KMS-11 (cell line): ENCODE results near the gene CACNB2.

Experiments used
- H2AFZ ChIP-seq: fragments of 200-600 bp; sonication (generic); 2 replicates; pipeline ENCODE4 v1.6.1; 2016; ENCODE audit warnings: antibody characterized with exemption, mixed run types, low read depth
- H3K27ac ChIP-seq: fragments of 200-600 bp; sonication (generic); 2 replicates; pipeline ENCODE4 v1.6.1; 2016; ENCODE audit warnings: mild to moderate bottlenecking, mixed run types
- H3K27me3 ChIP-seq: fragments of 200-600 bp; sonication (generic); 2 replicates; pipeline ENCODE4 v1.6.1; 2017; ENCODE audit warnings: mild to moderate bottlenecking, low read depth, mixed run types, moderate library complexity; ENCODE audit not compliant: insufficient read depth
- H3K36me3 ChIP-seq: fragments of 200-600 bp; sonication (generic); 2 replicates; pipeline ENCODE4 v1.6.1; 2017; ENCODE audit warnings: mild to moderate bottlenecking, mixed run types; ENCODE audit not compliant: insufficient read depth
- H3K4me1 ChIP-seq: fragments of 200-600 bp; sonication (generic); 2 replicates; pipeline ENCODE4 v1.6.1; 2016; ENCODE audit warnings: mild to moderate bottlenecking, low read depth, mixed run types; ENCODE audit not compliant: poor library complexity, severe bottlenecking
- H3K4me2 ChIP-seq: fragments of 200-600 bp; sonication (generic); 2 replicates; pipeline ENCODE4 v1.7.0; 2016; ENCODE audit warnings: mild to moderate bottlenecking, mixed run types
- H3K4me3 ChIP-seq: fragments of 200-600 bp; sonication (generic); IDR thresholded peaks from 2 replicates; pipeline ENCODE4 v1.6.1; 2017; ENCODE audit warnings: low read depth, low read length, mixed read lengths; ENCODE audit not compliant: insufficient read depth
- H3K79me2 ChIP-seq: fragments of 200-600 bp; sonication (generic); 2 replicates; pipeline ENCODE4 v1.6.1; 2016; ENCODE audit warnings: low read depth, mixed run types; ENCODE audit not compliant: insufficient read depth
- H3K9ac ChIP-seq: fragments of 200-600 bp; sonication (generic); 2 replicates; pipeline ENCODE4 v1.6.1; 2016; ENCODE audit warnings: mild to moderate bottlenecking, mixed run types
- H4K20me1 ChIP-seq: fragments of 200-600 bp; sonication (generic); 2 replicates; pipeline ENCODE4 v1.6.1; 2016; ENCODE audit warnings: mild to moderate bottlenecking, mixed run types; ENCODE audit not compliant: insufficient read depth
- TF ChIP-seq, protein P1 (sequence below): fragments of 200-600 bp; sonication (generic); conservative IDR thresholded peaks from 2 replicates; pipeline ENCODE4 v1.6.1; 2017; ENCODE audit warnings: low read depth, mild to moderate bottlenecking, antibody characterized with exemption, low read length, moderate library complexity, mixed read lengths

The CACNB2 gene

GRCh38 chr10:18402853-18403252 lies 262.6 kb downstream of the CACNB2 start:
- Histone ChIP-seq H3K27me3 (no peaks in the 10 kb centered on the region), H3K4me1 (no peaks in the 10 kb centered on the region), H2AFZ (no peak overlapping the region), H3K36me3 (no peaks in the 10 kb centered on the region), H4K20me1 (no peaks in the 10 kb centered on the region), H3K4me3 (no peak overlapping the region), H3K4me2 (no peak overlapping the region), H3K27ac (no peak overlapping the region), H3K9ac (no peak overlapping the region), H3K79me2 (no peaks in the 10 kb centered on the region)
- TF ChIP-seq, protein P1, sequence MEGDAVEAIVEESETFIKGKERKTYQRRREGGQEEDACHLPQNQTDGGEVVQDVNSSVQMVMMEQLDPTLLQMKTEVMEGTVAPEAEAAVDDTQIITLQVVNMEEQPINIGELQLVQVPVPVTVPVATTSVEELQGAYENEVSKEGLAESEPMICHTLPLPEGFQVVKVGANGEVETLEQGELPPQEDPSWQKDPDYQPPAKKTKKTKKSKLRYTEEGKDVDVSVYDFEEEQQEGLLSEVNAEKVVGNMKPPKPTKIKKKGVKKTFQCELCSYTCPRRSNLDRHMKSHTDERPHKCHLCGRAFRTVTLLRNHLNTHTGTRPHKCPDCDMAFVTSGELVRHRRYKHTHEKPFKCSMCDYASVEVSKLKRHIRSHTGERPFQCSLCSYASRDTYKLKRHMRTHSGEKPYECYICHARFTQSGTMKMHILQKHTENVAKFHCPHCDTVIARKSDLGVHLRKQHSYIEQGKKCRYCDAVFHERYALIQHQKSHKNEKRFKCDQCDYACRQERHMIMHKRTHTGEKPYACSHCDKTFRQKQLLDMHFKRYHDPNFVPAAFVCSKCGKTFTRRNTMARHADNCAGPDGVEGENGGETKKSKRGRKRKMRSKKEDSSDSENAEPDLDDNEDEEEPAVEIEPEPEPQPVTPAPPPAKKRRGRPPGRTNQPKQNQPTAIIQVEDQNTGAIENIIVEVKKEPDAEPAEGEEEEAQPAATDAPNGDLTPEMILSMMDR: no peak

DNA sequence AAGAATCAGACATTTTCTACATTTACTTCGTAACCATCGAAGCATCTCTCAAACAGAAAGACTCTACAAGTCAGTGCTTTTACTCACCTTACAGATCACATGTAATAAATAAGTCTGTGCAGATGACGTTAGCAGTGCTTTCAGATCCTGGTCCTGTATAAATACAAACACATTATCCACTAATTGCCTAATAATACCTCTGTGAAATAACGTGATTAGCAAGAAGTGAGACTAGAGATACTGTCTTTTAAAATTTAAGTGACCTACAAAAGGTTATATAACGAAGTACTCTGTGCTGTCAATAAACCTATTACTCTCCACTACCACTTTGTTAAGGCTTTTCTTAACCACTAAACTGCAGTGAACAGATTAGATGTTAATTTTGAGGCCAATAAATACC lies 264.3 kb downstream of the CACNB2 start:
- TF ChIP-seq, protein P1: no peak
- H3K79me2 ChIP-seq: no peaks in the 10 kb centered on the region
- H3K27ac ChIP-seq: no peak overlapping the region
- no peak overlapping the region for H3K4me3 ChIP-seq
- H3K4me2 ChIP-seq: no peak overlapping the region
- no peak overlapping the region for H2AFZ ChIP-seq
- H3K36me3 ChIP-seq: no peaks in the 10 kb centered on the region
- H3K27me3 ChIP-seq: no peaks in the 10 kb centered on the region
- H3K4me1 ChIP-seq: no peaks in the 10 kb centered on the region
- no peak overlapping the region for H3K9ac ChIP-seq
- H4K20me1 ChIP-seq: no peaks in the 10 kb centered on the region

- no peak overlapping the region for H2AFZ ChIP-seq
- H3K27ac ChIP-seq: no peak overlapping the region
- H4K20me1 ChIP-seq: no peaks in the 10 kb centered on the region
These were observed 265.9 kb downstream of the CACNB2 start for GRCh38 chr10:18406136-18406535.

DNA sequence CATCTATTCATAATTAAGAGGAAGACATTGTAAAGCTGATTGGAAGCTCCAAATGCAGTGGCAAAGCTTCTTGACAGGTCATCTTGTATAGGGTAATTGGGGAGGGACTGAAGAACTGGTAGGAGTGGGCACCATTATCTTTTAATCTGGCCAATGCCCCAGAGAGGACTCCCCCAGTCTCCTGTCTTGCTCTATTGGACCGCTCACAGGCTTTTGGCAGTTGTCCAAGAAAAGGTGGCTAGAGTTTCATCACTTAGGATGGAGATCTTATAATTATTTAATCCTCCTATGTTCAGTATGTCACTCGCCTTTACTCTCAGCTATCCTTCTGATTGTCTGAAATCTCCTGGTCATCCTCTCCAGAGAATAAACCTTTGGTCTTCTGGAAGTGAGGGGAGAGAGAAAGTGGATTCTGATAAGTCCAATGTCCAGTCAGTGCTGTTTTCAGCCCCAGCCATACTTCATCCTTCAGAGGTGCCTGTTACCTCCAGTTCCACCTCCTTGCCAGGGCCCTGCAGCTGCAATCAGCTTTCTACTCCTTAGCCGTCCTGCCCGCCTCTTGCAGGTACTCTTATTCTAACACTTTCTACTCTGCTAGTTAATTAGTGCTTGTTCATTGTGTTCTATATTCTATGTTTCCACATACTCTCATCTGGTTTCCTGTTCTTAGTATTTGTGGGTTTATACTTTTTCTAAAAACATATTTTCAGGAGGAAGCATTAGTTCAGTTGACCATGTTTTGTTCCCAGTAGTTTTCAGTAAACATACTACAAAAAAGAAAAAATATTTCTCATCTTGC lies 269.6 kb downstream of the CACNB2 start:
- TF ChIP-seq, protein P1: no peak
- Histone ChIP-seq H3K79me2 (no peaks in the 10 kb centered on the region), H3K27ac (no peak overlapping the region), H3K4me2 (no peak overlapping the region), H4K20me1 (no peaks in the 10 kb centered on the region), H3K4me1 (no peaks in the 10 kb centered on the region), H3K4me3 (no peak overlapping the region), H3K36me3 (no peaks in the 10 kb centered on the region), H3K9ac (no peak overlapping the region), H2AFZ (no peak overlapping the region), H3K27me3 (no peaks in the 10 kb centered on the region)

More at GRCh38 chr10:18406136-18406535, 265.9 kb downstream of the CACNB2 start:
- H3K4me1 ChIP-seq: no peaks in the 10 kb centered on the region
- no peak overlapping the region for H3K4me3 ChIP-seq
- H3K9ac ChIP-seq: no peak overlapping the region
- H3K79me2 ChIP-seq: no peaks in the 10 kb centered on the region
- TF ChIP-seq, protein P1: no peak
- H3K4me2 ChIP-seq: no peak overlapping the region
- no peaks in the 10 kb centered on the region for H3K27me3 ChIP-seq
- H3K36me3 ChIP-seq: no peaks in the 10 kb centered on the region
